ENCODE data around the gene MNX1. TPM values are rescaled to one million over a fixed set of nuclear protein-coding genes. Genes with fewer than 3 reads are reported as not detected.

MNX1 gene
- total and polyA plus RNA-seq, 2 of the 4 experiments (the other 2 are of a cell fraction) = not detected

- no peak overlapping the region for H3K18ac ChIP-seq (ENCODE audit: low read depth, low read length)
- no peak overlapping the region for H4K91ac ChIP-seq (ENCODE audit: insufficient read depth, low read depth, low read length)
- H2AK5ac ChIP-seq (ENCODE audit: low read depth, low read length) = no peak overlapping the region
- no CpG with 5 or more reads among the region's 9 CpGs for whole genome bisulfite sequencing, 2 experiments (ENCODE audit: extremely low coverage in 2 of 2, insufficient read length in 1 of 2)
- peaks cover 19% of the 10 kb centered on the region for H3K27me3 ChIP-seq (ENCODE audit: control insufficient read depth, insufficient read depth, low read length)
- H3K23ac ChIP-seq (ENCODE audit: low read depth, low read length) = no peak overlapping the region
- ATAC-seq (ENCODE audit: low read depth) (no peak), DNase-seq (no peak)
- no peak overlapping the region for H3K27ac ChIP-seq (ENCODE audit: insufficient read depth, low read length)
- TF ChIP-seq RCOR1 (IDR thresholded peaks at IDR 0.05; ENCODE audit: insufficient replicate concordance, low read length) (no peak), MAFK (IDR thresholded peaks at IDR 0.05; ENCODE audit: low read depth, low read length) (no peak), USF2 (IDR thresholded peaks at IDR 0.05; ENCODE audit: low read depth, low read length) (no peak)
- no peak overlapping the region for H2BK120ac ChIP-seq (ENCODE audit: low read depth, low read length)
- no peak overlapping the region for H2AK9ac ChIP-seq (replicated peaks; ENCODE audit: low read depth, low read length, poor library complexity)
- H3K4me2 ChIP-seq (ENCODE audit: low read depth, low read length) = no peak overlapping the region
- H2AFZ ChIP-seq (replicated peaks; ENCODE audit: low read length, poor library complexity) = no peak overlapping the region
- no peak overlapping the region for H2BK5ac ChIP-seq (ENCODE audit: low read depth, low read length, poor library complexity, severe bottlenecking)
- intact Hi-C loops (cut with micrococcal nuclease) (no loop called here), dilution Hi-C loops (cut with HindIII; ENCODE audit: low sequenced_read_pairs, unreplicated experiment) (no loop called here), in situ Hi-C loops (cut with MboI; ENCODE audit: low sequenced_read_pairs) (no loop called here)
- no peaks in the 10 kb centered on the region for H3K4me1 ChIP-seq (ENCODE audit: control insufficient read depth, insufficient read depth, low read length)
- no peaks in the 10 kb centered on the region for H3K79me1 ChIP-seq (ENCODE audit: low read depth in 1 of 2, low read length in 2 of 2)
- no peak overlapping the region for H3K4me3 ChIP-seq (ENCODE audit: insufficient read depth, low read depth, low read length)
- ChIA-PET CTCF (no interaction called here), POLR2A (ENCODE audit: unreplicated experiment) (no interaction called here)
- no peak overlapping the region for H3K14ac ChIP-seq (replicated peaks; ENCODE audit: low read depth, low read length)
- no peak overlapping the region for H2BK15ac ChIP-seq (ENCODE audit: low read depth, low read length)
- H4K8ac ChIP-seq (ENCODE audit: low read depth in 2 of 2, low read length in 2 of 2) = no peak overlapping the region
- H3K56ac ChIP-seq (ENCODE audit: extremely low read depth, insufficient read depth, low read length) = no peak overlapping the region
- H2BK20ac ChIP-seq (ENCODE audit: low read depth, low read length) = no peak overlapping the region
- H4K5ac ChIP-seq (ENCODE audit: low read depth, low read length) = no peak overlapping the region
- no peak overlapping the region for H3K4ac ChIP-seq (ENCODE audit: low read depth, low read length)
- no peaks in the 10 kb centered on the region for H3K36me3 ChIP-seq (ENCODE audit: control insufficient read depth, insufficient read depth, low read length)
- H4K20me1 ChIP-seq (ENCODE audit: insufficient read depth, low read length) = no peaks in the 10 kb centered on the region
- H3K9me3 ChIP-seq (ENCODE audit: control insufficient read depth, insufficient read depth, low read length) = no peaks in the 10 kb centered on the region
- no peaks in the 10 kb centered on the region for H3K9me1 ChIP-seq (ENCODE audit: insufficient read depth, low read length)
- H3K9ac ChIP-seq (ENCODE audit: low read depth, low read length) = no peak overlapping the region
- BruUV-seq (replicated peaks) = no TSS peak
Observed at GRCh38 chr7:157056246-157056645, 45.8 kb upstream of the MNX1 start.

All from IMR-90 (cell line).